Nucleus accumbens (tissue), 56 donors: ENCODE results near the gene GATAD2B.
A peak's percentile ranks its signal among the peaks of the same experiment; 100 is the strongest.

ENCODE experiments used
- DNase-seq, 56 donors: peaks; one replicate each; lab custom pipeline; 2025; lab: John Stamatoyannopoulos, UW

The GATAD2B gene

DNA sequence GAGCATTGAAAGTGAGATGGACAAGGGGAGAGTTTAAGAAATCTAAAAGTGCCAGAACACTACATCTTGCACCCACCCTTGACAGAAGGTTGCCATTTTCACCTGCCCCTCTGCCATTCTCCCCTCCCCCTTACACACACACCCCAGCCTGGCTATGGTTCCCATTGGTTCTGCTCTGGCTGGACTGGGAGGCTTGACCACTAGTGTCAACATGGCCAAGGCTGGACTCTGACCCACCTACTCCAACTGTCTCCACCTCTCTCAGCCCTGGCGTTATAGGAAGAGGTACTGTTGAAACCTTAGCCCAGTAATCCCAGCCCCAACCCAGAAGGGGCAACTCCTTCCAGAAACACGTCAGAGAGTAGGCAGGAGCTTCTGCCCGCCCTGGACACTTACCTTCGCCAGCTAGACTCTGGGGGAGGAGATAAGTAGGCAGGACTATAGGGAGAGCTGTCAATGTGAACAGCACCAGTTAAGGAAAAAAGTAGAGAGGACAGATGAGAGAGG is 31.1 kb upstream of the GATAD2B start:
- no peak for DNase-seq

DNA sequence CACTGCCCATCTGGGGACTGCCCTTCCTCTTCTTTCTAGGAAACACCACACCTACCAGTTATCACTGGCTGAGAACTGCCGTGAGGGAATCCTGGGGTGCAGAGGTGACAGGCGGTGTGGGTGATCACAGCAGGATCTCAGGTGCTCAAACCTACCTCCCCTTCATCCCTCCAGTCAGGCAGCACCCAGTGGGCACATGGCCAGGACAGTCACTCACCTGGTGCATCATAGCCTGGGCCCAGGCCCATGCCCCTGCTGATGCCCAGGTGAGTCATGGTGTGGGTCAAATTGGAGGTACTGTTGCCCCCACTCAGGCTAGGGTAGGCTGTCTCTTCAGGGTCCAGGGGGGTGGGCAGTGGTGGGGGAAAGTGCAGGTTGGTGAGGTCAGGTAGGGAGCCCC is 29.0 kb upstream of the GATAD2B start:
- no peak for DNase-seq

GRCh38 chr1:153951183-153951582 is 28.4 kb upstream of the GATAD2B start:
- DNase-seq, result no peak

- DNase-seq, result peak in 54 of 56 donors; percentile 20 to 86 (median 65)
Measured at GRCh38 chr1:153946622-153947241, 24.0 kb upstream of the GATAD2B start, which contains the start of gene DENND4B. DENND4B (minus strand) TSS chr1:153946718; CDS start chr1:153944374, 2,344 bp downstream.

DNA sequence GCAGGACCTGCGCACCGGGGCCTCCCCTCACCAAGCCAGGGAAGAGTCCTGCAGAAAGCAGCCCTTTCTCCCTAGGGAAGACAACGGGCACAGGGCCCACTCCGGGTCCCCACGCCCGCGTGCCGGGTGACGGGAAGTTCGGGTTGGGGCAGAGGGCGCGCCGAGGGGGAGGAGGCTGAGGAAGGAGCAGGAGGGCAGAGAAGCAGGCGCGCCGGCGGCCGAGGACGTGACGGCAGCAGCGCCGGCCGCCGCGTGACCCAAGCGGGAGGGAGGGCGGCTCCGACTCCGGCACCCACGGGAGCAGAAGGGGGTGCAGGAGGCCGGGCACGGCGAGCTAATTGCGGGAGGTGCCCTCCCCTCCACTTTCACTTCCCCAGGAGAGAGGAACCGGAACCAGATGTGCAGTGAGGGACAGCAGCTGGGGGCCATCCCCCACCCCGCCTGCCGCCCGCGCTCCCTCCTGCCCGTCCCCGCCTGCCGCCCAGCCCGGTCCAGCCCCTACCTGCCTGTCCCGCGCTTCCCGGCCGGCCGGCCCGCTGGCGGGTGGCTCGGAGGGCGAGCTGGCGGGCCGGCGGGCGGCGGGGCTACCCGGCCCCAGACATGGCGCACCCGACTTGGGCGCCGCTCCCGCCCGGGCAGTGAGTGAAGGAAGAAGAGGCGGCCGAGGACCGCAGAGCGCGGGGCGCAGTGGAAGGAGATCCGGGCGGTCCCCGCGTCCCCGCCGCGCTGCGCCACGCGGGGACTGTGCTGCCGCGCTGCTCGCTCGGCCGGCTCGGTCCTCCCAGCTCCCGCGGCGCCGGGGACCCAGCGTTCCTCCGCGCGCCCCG is 23.2 kb upstream of the GATAD2B start:
- peak in 54 of 56 donors; percentile 23 to 83 (median 64) for DNase-seq

GRCh38 chr1:153945131-153945794 is 22.5 kb upstream of the GATAD2B start:
- DNase-seq, result peak in 7 of 56 donors; percentile 7 to 52 (median 27)

DNA sequence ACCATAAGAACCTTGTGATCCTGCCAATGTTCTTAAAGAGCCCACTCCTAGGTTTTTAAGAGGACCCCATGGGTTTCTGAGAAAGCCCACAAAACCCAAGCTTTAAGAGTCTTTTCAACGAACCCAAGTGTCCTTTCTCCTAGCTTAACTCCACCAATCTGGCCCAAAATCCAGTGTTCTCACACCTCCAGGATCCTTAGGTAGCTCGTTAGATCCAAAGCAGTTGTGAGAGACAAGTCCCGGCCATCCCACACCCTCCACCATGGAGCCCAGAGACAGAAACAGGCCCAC is 22.0 kb upstream of the GATAD2B start:
- no peak for DNase-seq

- no peak for DNase-seq
Measured at GRCh38 chr1:153944005-153944826, 21.4 kb upstream of the GATAD2B start.

DNA sequence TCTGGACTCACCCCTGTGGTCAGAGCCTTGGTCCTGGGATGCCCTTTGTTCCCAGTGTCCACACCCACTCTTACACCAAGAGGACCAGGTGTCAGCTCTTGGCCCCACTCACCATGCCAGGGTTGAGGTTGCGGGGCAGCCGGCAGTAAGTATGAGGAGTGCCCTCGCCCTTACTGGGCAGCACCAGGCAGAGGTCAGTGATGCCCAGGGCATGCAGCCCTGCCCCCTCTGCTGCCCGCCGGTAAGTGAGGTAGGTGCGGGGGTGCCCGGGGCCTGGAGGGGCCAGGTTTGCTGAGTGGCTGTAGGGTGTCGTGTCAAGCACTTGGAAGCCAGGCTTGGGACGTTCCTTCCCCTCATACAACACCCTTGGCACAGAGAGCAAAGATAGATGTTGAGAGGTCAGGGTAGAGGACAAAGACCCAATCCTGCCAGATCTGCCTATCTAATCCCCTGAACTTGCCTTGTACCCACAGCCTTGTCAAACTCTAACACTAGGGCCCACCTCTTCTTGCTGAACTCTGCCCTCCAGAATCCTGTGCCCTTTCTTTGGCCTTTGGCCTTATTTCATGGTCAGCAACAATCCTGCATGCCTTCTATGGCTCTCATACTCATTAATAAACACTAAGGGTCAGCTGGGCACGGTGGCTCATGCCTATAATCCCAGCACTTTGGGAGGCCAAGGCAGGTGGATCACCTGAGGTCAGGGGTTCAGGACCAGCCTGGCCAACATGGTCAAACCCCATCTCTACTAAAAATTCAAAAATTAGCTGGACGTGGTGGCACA is 20.2 kb upstream of the GATAD2B start:
- no peak for DNase-seq

DNA sequence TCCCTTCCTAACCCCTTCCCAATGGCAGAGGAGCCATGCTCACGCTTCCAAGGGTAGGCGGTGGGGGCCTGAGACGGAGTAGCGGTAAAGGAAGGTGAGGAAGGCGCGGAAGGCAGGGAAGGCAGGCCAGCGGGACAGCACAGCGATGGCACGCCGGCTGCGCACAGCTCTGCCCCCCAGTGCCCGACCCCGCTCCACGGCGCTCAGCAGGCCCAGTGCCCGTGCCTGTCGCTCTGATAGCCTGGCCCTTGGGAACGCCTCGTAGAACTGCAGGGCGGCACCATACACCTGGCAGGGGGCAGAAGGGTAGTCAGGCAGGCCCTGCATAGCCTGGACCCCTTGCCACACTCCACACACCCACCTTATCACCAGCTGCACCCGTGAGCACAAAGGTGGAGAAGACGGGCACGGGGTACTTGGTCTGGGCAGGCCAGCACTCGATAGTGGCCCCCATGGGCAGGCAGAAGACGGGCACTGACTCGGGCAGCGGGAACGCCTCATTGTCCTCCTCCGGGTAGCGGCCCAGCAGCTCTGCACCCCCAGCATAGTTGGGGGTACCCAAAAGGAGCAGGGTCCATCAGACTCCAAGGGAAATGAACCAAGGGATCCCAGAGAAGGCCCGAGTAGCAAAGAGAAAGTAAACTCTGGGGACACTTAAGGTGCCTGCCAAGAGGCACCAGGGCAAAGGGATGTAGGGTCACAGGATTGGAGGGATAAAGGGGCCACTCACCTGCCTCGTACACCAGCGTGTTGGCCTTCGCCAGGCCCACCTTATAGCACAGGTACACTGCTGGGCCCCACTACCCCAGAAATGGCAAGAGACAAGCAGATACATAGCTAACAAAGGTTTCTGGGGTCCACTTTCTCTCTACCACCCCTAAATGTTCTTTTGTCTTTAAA is 19.3 kb upstream of the GATAD2B start:
- DNase-seq, result no peak

DNA sequence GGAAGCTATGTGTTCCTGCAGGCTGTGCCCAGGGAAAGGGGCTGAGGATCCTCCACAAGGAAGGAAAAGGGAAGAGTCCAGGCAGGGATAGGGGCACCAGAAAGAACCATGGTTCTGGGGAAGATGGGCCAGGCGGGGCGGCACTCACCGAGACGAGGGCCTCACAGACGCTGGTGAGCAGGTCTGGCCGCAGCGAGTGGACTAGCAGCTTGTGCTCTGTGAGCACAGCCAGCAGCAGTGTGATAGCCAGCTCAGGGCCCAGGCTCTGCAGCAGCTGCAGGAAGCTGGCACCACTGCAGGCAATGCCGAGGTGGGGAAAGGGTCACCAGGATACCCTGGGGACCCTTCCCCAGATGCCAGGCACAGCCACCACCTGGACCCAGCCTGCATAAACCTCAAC is 18.0 kb upstream of the GATAD2B start:
- DNase-seq, result no peak

DNA sequence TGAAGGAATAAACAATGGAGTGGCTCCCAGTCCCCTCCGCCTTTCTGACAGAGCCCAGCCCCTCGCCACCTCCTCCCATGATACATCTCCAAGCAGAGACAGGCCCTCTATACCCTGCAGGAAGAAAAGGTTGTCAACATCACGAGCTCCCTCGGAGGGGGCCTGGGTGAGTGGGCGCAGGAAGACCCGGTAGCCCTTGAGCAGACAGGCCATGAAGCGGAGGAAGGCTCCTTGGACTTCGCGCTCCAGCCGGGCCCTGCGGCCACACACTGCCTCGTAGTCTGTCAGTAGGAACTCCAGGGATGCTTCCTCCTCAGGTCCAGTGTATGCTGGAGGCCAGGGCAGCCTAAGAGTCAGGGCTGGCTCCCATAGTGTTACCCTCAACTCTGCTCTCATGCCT is 16.7 kb upstream of the GATAD2B start:
- DNase-seq, result no peak

GRCh38 chr1:153938996-153939395 is 16.2 kb upstream of the GATAD2B start:
- no peak for DNase-seq

DNA sequence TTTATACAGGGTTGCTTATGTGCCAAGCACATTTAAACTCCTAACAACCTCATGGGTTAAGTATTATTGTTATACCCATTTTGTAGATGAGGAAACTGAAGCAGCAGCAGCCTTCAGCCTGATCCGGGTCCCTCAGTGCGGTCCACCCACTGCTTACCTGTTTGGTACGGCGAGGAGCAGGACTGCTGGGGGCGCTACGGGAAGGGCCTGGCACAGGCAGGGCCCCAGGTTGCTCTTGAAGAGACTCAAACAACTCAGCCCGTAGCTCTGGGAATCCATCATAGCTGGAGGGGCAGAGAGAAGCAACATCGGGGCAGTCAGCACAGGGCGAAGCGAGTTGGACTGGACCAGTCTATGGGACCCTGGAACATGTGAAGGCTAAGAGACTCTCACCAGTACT is 14.6 kb upstream of the GATAD2B start:
- DNase-seq, result no peak

DNA sequence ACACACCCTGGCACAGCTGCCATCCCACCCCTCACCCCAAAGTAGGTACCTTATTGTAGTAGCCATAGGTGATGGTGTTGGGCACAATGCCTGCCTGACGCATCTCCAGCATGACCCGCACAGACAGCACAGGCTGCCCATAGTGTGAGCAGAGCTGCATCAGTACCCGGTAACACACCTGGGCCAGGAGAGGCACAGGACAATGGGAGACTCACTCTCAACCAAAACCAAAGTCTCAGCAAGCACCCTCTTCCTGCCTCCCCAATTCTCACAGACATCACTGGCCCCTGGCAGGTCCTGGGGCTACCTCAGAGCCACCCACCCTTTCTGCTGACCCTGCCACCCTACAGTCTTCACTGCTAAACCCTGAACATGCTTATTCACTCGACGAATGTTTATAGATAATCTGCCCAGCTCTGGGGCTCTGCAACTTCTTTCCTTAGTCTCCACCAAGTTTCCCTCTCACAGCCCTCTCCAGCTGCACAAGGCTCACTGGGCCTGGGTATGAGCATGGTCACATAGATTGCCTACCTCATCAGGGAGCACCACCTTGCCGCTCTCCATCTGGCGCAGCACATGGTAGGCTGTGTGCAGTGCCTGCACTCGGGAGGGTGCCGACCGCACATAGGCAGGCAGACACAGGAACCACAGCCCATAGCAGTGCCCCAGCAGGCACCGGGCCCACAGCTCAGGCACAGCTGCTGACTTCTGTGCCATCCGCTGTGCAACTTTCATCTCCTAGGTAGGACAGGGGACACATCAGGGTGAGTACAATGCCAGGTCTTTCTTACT is 13.4 kb upstream of the GATAD2B start:
- no peak for DNase-seq

DNA sequence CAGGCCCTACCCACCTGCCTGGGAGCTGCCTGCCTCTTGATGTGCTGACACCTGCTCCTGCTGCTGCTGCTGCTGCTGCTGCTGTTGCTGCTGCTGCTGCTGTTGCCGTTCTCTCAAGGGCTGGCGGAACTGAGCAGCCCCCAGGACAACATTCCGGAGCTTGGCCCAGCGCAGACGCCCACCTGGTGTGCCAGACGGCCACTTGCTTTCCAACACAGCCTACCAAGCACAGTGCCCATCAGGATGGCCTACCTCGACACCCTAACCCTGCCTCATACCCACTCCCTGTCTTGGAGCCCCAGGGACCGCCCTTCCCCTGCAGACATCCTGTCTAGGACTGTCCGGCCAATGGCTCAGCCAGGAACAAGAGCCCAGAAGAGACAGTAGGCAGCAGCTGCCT is 12.0 kb upstream of the GATAD2B start:
- no peak for DNase-seq

- no peak for DNase-seq
Measured at GRCh38 chr1:153933955-153934354, 11.2 kb upstream of the GATAD2B start.

- no peak for DNase-seq
Measured at GRCh38 chr1:153933430-153933829, 10.7 kb upstream of the GATAD2B start.
